Panc1 (cell line): ENCODE results near the gene MCTP1. TPM values are rescaled to one million over a fixed set of nuclear protein-coding genes. Genes with fewer than 3 reads are reported as not detected.

Source experiments
- ATAC-seq: fragments of 200-7000 bp; cut with Tn5 transposase; 2 replicates; pipeline ENCODE4 v1.9.1; 2020; ENCODE audit warnings: mild to moderate bottlenecking, moderate library complexity
- BruUV-seq: library from RNA; stranded (reverse); fragments of 400-500 nt; replicated peaks from 2 replicates; lab custom pipeline; 2021; lab: Mats Ljungman, UMichigan
- CTCF ChIA-PET: fragments of 300-600 bp; sonication (Branson Sonifier 250); formaldehyde crosslinking; loops from one replicate; lab custom pipeline; 2022; ENCODE audit warnings: antibody characterized with exemption; lab: Charles Lee
- POLR2A ChIA-PET: fragments of 300-600 bp; sonication (Branson Sonifier 250); formaldehyde crosslinking; loops from one replicate; lab custom pipeline; 2022; ENCODE audit warnings: antibody characterized with exemption; lab: Charles Lee
- DNase-seq: peaks from one replicate; pipeline ENCODE4 v3.0.0-alpha.2; 2010; ENCODE audit warnings: low read depth, low spot score
- H3K27ac ChIP-seq: 2 replicates; pipeline ENCODE4 v1.5.1; 2011; ENCODE audit warnings: mild to moderate bottlenecking, low read length, inconsistent platforms
- H3K27me3 ChIP-seq: fragments of 200-500 bp; sonication (Bioruptor generic); 2 replicates; pipeline ENCODE4 v1.6.0; 2014; ENCODE audit warnings: low read length, inconsistent platforms; ENCODE audit not compliant: control insufficient read depth, insufficient read depth
- H3K36me3 ChIP-seq: fragments of 200-500 bp; sonication (Bioruptor generic); 2 replicates; pipeline ENCODE4 v1.5.1; 2014; ENCODE audit warnings: inconsistent platforms, mild to moderate bottlenecking, low read length, moderate library complexity; ENCODE audit not compliant: control insufficient read depth, insufficient read depth
- H3K4me1 ChIP-seq: 2 replicates; pipeline ENCODE4 v1.5.1; 2011; ENCODE audit warnings: inconsistent platforms, mild to moderate bottlenecking, low read length, moderate library complexity; ENCODE audit not compliant: control insufficient read depth, insufficient read depth
- H3K4me3 ChIP-seq, 2 experiments: 2 replicates each; pipeline ENCODE4 v1.5.1; 2011 to 2012; ENCODE audit warnings: low read depth in 2 of 2, low read length in 2 of 2, mild to moderate bottlenecking in 2 of 2, inconsistent platforms in 1 of 2, moderate library complexity in 1 of 2
- H3K9me3 ChIP-seq: fragments of 200-500 bp; sonication (Bioruptor generic); 2 replicates; pipeline ENCODE4 v1.5.1; 2014; ENCODE audit warnings: low read depth, mild to moderate bottlenecking, inconsistent platforms, low read length, moderate library complexity; ENCODE audit not compliant: control insufficient read depth, insufficient read depth
- POLR2AphosphoS5 ChIP-seq: IDR thresholded peaks from 2 replicates; pipeline ENCODE4 v1.6.1; 2012; ENCODE audit warnings: mild to moderate bottlenecking, low read depth, low read length, moderate library complexity
- SIN3A ChIP-seq: IDR thresholded peaks from 2 replicates; pipeline ENCODE4 v1.6.1; 2012; ENCODE audit warnings: low read depth, mild to moderate bottlenecking, low read length, moderate library complexity, borderline replicate concordance; ENCODE audit not compliant: insufficient read depth
- TCF7L2 ChIP-seq: IDR thresholded peaks from 2 replicates; pipeline ENCODE4 v1.6.1; 2011; ENCODE audit warnings: mild to moderate bottlenecking, low read depth, low read length, inconsistent platforms
- in situ Hi-C: cut with HindIII; loops from 2 replicates; pipeline ENCODE4 v1.10.0; 2016; ENCODE audit warnings: low sequenced_read_pairs, low pct_unique_long_range_greater_than_20kb
- intact Hi-C: fragments of 100-400 bp; cut with micrococcal nuclease; formaldehyde crosslinking; loops from one replicate; pipeline ENCODE4 v1.10.0; 2022; ENCODE audit not compliant: unreplicated experiment
- total RNA-seq: library from RNA; stranded (reverse); gene quantifications from one replicate; pipeline ENCODE4 v1.2.1, GENCODE V29; 2021; ENCODE audit not compliant: unreplicated experiment
- TF ChIP-seq, protein P1 (sequence below): fragments of 450-650 bp; IDR thresholded peaks from 2 replicates; pipeline ENCODE4 v1.5.1; 2017; ENCODE audit warnings: mild to moderate bottlenecking
- TF ChIP-seq, protein P2 (sequence below), 2 experiments: IDR thresholded peaks; 2 replicates each; pipeline ENCODE4 v1.6.1; 2011 to 2012; ENCODE audit warnings: low read depth in 2 of 2, control low read depth in 1 of 2, low read length in 1 of 2, mild to moderate bottlenecking in 1 of 2, moderate library complexity in 1 of 2; ENCODE audit not compliant: insufficient read depth in 1 of 2

The MCTP1 gene
- total RNA-seq, 1 experiment from 2014 or later: 39.8 TPM

- Histone ChIP-seq H3K27ac (no peak overlapping the region), H3K27me3 (no peaks in the 10 kb centered on the region), H3K9me3 (no peaks in the 10 kb centered on the region), H3K4me1 (no peaks in the 10 kb centered on the region), H3K36me3 (no peaks in the 10 kb centered on the region), H3K4me3 (no peak overlapping the region)
- CTCF ChIA-PET: no interaction called here
- in situ Hi-C loops (no loop called here), intact Hi-C loops (no loop called here)
- ATAC-seq (no peak), DNase-seq (no peak)
- TF ChIP-seq, protein P1, sequence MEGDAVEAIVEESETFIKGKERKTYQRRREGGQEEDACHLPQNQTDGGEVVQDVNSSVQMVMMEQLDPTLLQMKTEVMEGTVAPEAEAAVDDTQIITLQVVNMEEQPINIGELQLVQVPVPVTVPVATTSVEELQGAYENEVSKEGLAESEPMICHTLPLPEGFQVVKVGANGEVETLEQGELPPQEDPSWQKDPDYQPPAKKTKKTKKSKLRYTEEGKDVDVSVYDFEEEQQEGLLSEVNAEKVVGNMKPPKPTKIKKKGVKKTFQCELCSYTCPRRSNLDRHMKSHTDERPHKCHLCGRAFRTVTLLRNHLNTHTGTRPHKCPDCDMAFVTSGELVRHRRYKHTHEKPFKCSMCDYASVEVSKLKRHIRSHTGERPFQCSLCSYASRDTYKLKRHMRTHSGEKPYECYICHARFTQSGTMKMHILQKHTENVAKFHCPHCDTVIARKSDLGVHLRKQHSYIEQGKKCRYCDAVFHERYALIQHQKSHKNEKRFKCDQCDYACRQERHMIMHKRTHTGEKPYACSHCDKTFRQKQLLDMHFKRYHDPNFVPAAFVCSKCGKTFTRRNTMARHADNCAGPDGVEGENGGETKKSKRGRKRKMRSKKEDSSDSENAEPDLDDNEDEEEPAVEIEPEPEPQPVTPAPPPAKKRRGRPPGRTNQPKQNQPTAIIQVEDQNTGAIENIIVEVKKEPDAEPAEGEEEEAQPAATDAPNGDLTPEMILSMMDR: no peak
- TF ChIP-seq, protein P2, sequence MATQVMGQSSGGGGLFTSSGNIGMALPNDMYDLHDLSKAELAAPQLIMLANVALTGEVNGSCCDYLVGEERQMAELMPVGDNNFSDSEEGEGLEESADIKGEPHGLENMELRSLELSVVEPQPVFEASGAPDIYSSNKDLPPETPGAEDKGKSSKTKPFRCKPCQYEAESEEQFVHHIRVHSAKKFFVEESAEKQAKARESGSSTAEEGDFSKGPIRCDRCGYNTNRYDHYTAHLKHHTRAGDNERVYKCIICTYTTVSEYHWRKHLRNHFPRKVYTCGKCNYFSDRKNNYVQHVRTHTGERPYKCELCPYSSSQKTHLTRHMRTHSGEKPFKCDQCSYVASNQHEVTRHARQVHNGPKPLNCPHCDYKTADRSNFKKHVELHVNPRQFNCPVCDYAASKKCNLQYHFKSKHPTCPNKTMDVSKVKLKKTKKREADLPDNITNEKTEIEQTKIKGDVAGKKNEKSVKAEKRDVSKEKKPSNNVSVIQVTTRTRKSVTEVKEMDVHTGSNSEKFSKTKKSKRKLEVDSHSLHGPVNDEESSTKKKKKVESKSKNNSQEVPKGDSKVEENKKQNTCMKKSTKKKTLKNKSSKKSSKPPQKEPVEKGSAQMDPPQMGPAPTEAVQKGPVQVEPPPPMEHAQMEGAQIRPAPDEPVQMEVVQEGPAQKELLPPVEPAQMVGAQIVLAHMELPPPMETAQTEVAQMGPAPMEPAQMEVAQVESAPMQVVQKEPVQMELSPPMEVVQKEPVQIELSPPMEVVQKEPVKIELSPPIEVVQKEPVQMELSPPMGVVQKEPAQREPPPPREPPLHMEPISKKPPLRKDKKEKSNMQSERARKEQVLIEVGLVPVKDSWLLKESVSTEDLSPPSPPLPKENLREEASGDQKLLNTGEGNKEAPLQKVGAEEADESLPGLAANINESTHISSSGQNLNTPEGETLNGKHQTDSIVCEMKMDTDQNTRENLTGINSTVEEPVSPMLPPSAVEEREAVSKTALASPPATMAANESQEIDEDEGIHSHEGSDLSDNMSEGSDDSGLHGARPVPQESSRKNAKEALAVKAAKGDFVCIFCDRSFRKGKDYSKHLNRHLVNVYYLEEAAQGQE (IDR thresholded peaks at IDR 0.05; ENCODE audit: insufficient read depth in 1 of 2, low read depth in 2 of 2, low read length in 1 of 2): no peak
- TF ChIP-seq TCF7L2: no peak
- TF ChIP-seq SIN3A: no peak
- no peak for TF ChIP-seq POLR2AphosphoS5
- no TSS peak for BruUV-seq
- POLR2A ChIA-PET: no interaction called here
These were observed 491.1 kb downstream of the MCTP1 start for GRCh38 chr5:94793816-94794198.

- in situ Hi-C loops (no loop called here), intact Hi-C loops (no loop called here)
- Histone ChIP-seq H3K27ac (no peak overlapping the region), H3K4me1 (no peaks in the 10 kb centered on the region), H3K4me3 (no peak overlapping the region), H3K9me3 (no peaks in the 10 kb centered on the region), H3K27me3 (no peaks in the 10 kb centered on the region), H3K36me3 (no peaks in the 10 kb centered on the region)
- DNase-seq (no peak), ATAC-seq (no peak)
- TF ChIP-seq POLR2AphosphoS5: no peak
- no peak for TF ChIP-seq TCF7L2
- no peak for TF ChIP-seq SIN3A
- TF ChIP-seq, protein P2 (IDR thresholded peaks at IDR 0.05; ENCODE audit: insufficient read depth in 1 of 2, low read depth in 2 of 2, low read length in 1 of 2): no peak
- TF ChIP-seq, protein P1: no peak
- ChIA-PET POLR2A (no interaction called here), CTCF (no interaction called here)
- BruUV-seq: no TSS peak
These were observed 491.6 kb downstream of the MCTP1 start for GRCh38 chr5:94793113-94793815.
